PC-9 (cell line): Measurements from ENCODE around the gene FLNB. TPM values are rescaled to one million over a fixed set of nuclear protein-coding genes. Genes with fewer than 3 reads are reported as not detected.

Experiments used
- BruUV-seq: library from RNA; stranded (reverse); fragments of 400-500 nt; replicated peaks from 2 replicates; lab custom pipeline; 2021; lab: Mats Ljungman, UMichigan
- CTCF ChIA-PET: fragments of 300-600 bp; sonication (Branson Sonifier 250); formaldehyde crosslinking; loops from one replicate; lab custom pipeline; 2022; ENCODE audit warnings: antibody characterized with exemption; lab: Charles Lee
- POLR2A ChIA-PET: fragments of 300-600 bp; sonication (Branson Sonifier 250); formaldehyde crosslinking; loops from one replicate; lab custom pipeline; 2022; ENCODE audit warnings: antibody characterized with exemption; ENCODE audit not compliant: unreplicated experiment; lab: Charles Lee
- DNase-seq, 2 experiments: peaks; one replicate each; pipeline versions ENCODE4 v3.0.0 to v3.0.0-alpha.2; 2015 to 2022; ENCODE audit warnings: mixed read lengths in 1 of 2
- H2AFZ ChIP-seq: fragments of 200-600 bp; sonication (generic); 2 replicates; pipeline ENCODE4 v1.8.1; 2017; ENCODE audit warnings: antibody characterized with exemption
- H3F3A ChIP-seq: fragments of 200-600 bp; sonication (generic); 2 replicates; pipeline ENCODE4 v1.8.1; 2017; ENCODE audit warnings: antibody characterized with exemption, mild to moderate bottlenecking, low read depth; ENCODE audit not compliant: insufficient read depth
- H3K27ac ChIP-seq: fragments of 200-600 bp; sonication (generic); 2 replicates; pipeline ENCODE4 v1.6.1; 2016; ENCODE audit warnings: mixed run types
- H3K27me3 ChIP-seq: fragments of 200-600 bp; sonication (generic); 2 replicates; pipeline ENCODE4 v1.6.1; 2016; ENCODE audit warnings: low read depth, mixed run types; ENCODE audit not compliant: insufficient read depth
- H3K36me3 ChIP-seq: fragments of 200-600 bp; sonication (generic); 2 replicates; pipeline ENCODE4 v1.6.1; 2016; ENCODE audit warnings: low read depth, mixed run types
- H3K4me1 ChIP-seq: fragments of 200-600 bp; sonication (generic); replicated peaks from 2 replicates; pipeline ENCODE4 v1.6.1; 2016; ENCODE audit warnings: mixed run types; ENCODE audit not compliant: insufficient read depth
- H3K4me2 ChIP-seq: fragments of 200-600 bp; sonication (generic); 2 replicates; pipeline ENCODE4 v1.6.1; 2017; ENCODE audit warnings: mixed run types
- H3K4me3 ChIP-seq: fragments of 200-600 bp; sonication (generic); 2 replicates; pipeline ENCODE4 v1.6.1; 2016; ENCODE audit warnings: mixed run types
- H3K79me2 ChIP-seq: fragments of 200-600 bp; sonication (generic); 2 replicates; pipeline ENCODE4 v1.6.1; 2017; ENCODE audit warnings: low read depth, mixed run types
- H3K9me2 ChIP-seq: fragments of 200-600 bp; sonication (generic); 2 replicates; pipeline ENCODE4 v1.8.1; 2017; ENCODE audit warnings: mild to moderate bottlenecking; ENCODE audit not compliant: insufficient read depth
- H3K9me3 ChIP-seq: fragments of 200-600 bp; sonication (generic); 2 replicates; pipeline ENCODE4 v1.8.1; 2016; ENCODE audit warnings: low read depth; ENCODE audit not compliant: insufficient read depth
- H4K20me1 ChIP-seq: fragments of 200-600 bp; sonication (generic); 2 replicates; pipeline ENCODE4 v1.8.1; 2017; ENCODE audit not compliant: insufficient read depth
- CTCF ChIP-seq: fragments of 200-600 bp; sonication (generic); conservative IDR thresholded peaks from 2 replicates; pipeline ENCODE4 v1.6.1; 2017; ENCODE audit warnings: mixed run types, antibody characterized with exemption, mild to moderate bottlenecking, moderate library complexity
- EZH2 ChIP-seq: fragments of 200-600 bp; sonication (generic); IDR thresholded peaks from 2 replicates; pipeline ENCODE4 v1.8.0; 2017; ENCODE audit warnings: antibody characterized with exemption, low read depth
- intact Hi-C: fragments of 100-400 bp; cut with micrococcal nuclease; formaldehyde crosslinking; loops from one replicate; pipeline ENCODE4 v1.10.0; 2022; ENCODE audit not compliant: unreplicated experiment
- total RNA-seq: library from RNA; stranded (reverse); gene quantifications from 2 replicates; pipeline ENCODE4 v1.2.3, GENCODE V29; 2021

FLNB gene
- total RNA-seq, 1 experiment from 2014 or later, result 349 TPM

GRCh38 chr3:57961828-57962447 lies 46.3 kb upstream of the FLNB start:
- Histone ChIP-seq H3K9me3 (no peaks in the 10 kb centered on the region), H4K20me1 (no peaks in the 10 kb centered on the region), H3K27ac (0 out of 2 replicates have a peak overlapping the region, but pooled peaks have one; percentile 7), H3F3A (peaks cover 24% of the 10 kb centered on the region), H3K27me3 (no peaks in the 10 kb centered on the region), H2AFZ (no peak overlapping the region), H3K79me2 (no peaks in the 10 kb centered on the region), H3K4me3 (no peak overlapping the region), H3K9me2 (no peaks in the 10 kb centered on the region), H3K4me1 (peaks cover 34% of the 10 kb centered on the region), H3K4me2 (no peak overlapping the region), H3K36me3 (no peaks in the 10 kb centered on the region)
- DNase-seq, result peak in 1 of 2 experiments; percentile 41
- CTCF ChIA-PET, result interaction anchor here (0.8 to 1.1 kb wide), 3 partner anchors 9 to 49 kb away, joined by 3 read pairs; no protein-coding TSS in a partner anchor
- no TSS peak for BruUV-seq
- POLR2A ChIA-PET, result interaction anchor here (0.6 kb wide), 3 partner anchors 31 to 124 kb away, joined by 3 to 7 read pairs (median 3); no protein-coding TSS in a partner anchor
- TF ChIP-seq EZH2 (no peak), CTCF (peak; percentile 67)
- intact Hi-C loops, result loop anchor here (5.0 kb wide), 1 partner anchor 210 kb away; no protein-coding TSS in a partner anchor

- Histone ChIP-seq H3K27ac (no peak overlapping the region), H3K36me3 (no peaks in the 10 kb centered on the region), H3K9me3 (no peaks in the 10 kb centered on the region), H3K4me1 (peaks cover 31% of the 10 kb centered on the region), H3F3A (peaks cover 20% of the 10 kb centered on the region; the same call in 1 of the 2 replicates), H3K27me3 (no peaks in the 10 kb centered on the region), H3K79me2 (no peaks in the 10 kb centered on the region), H3K4me2 (no peak overlapping the region), H4K20me1 (no peaks in the 10 kb centered on the region), H3K4me3 (no peak overlapping the region), H2AFZ (no peak overlapping the region), H3K9me2 (no peaks in the 10 kb centered on the region)
- DNase-seq, result no peak
- intact Hi-C loops, result loop anchor here (5.0 kb wide), 1 partner anchor 210 kb away; no protein-coding TSS in a partner anchor
- TF ChIP-seq CTCF, result no peak
- no peak for TF ChIP-seq EZH2
- CTCF ChIA-PET, result interaction anchor here (0.8 to 1.1 kb wide), 3 partner anchors 9 to 49 kb away, joined by 3 read pairs; no protein-coding TSS in a partner anchor
- BruUV-seq, result no TSS peak
- POLR2A ChIA-PET, result interaction anchor here (0.5 to 0.7 kb wide), 4 partner anchors 31 to 83 kb away, joined by 3 to 8 read pairs (median 6); no protein-coding TSS in a partner anchor
These were observed 45.8 kb upstream of the FLNB start for GRCh38 chr3:57962448-57962834.

GRCh38 chr3:57963811-57964346 lies 44.3 kb upstream of the FLNB start:
- H3K36me3 ChIP-seq, result no peaks in the 10 kb centered on the region
- H3K9me3 ChIP-seq, result no peaks in the 10 kb centered on the region
- ChIA-PET CTCF (interaction anchor here (0.7 kb wide), 1 partner anchor 18 kb away, joined by 5 read pairs; no protein-coding TSS in a partner anchor), POLR2A (no interaction called here)
- BruUV-seq, result no TSS peak
- H3K4me3 ChIP-seq, result no peak overlapping the region
- intact Hi-C loops, result loop anchor here (5.0 kb wide), 1 partner anchor 208 kb away; no protein-coding TSS in a partner anchor
- no peak overlapping the region for H2AFZ ChIP-seq
- peaks cover 28% of the 10 kb centered on the region for H3K4me1 ChIP-seq
- H3K79me2 ChIP-seq, result no peaks in the 10 kb centered on the region
- H3K27ac ChIP-seq, result no peak overlapping the region
- DNase-seq, result no peak
- TF ChIP-seq EZH2, result no peak
- no peak for TF ChIP-seq CTCF
- H3F3A ChIP-seq, result peaks cover 10% of the 10 kb centered on the region; the same call in 1 of the 2 replicates
- H3K4me2 ChIP-seq, result no peak overlapping the region
- no peaks in the 10 kb centered on the region for H3K9me2 ChIP-seq
- H3K27me3 ChIP-seq, result no peaks in the 10 kb centered on the region
- no peaks in the 10 kb centered on the region for H4K20me1 ChIP-seq
